ENCODE data around the gene LRRN2. TPM values are rescaled to one million over a fixed set of nuclear protein-coding genes. Genes with fewer than 3 reads are reported as not detected.

The LRRN2 gene
- total and polyA plus RNA-seq, 2 of the 8 experiments (the other 6 are each of a cell fraction or from before 2014, with no cell fraction given) = 1.8 to 2.3 TPM

GRCh38 chr1:204664384-204664651 lies 21.2 kb downstream of the LRRN2 start:
- no peaks in the 10 kb centered on the region; a peak in 2 of 7 replicates for H3K27me3 ChIP-seq (replicated peaks in 1 of 4; ENCODE audit: control insufficient read depth in 3 of 4, extremely low read depth in 1 of 4, insufficient read depth in 3 of 4, low read length in 3 of 4)
- POLR2A ChIA-PET (ENCODE audit: partially characterized antibody) = no interaction called here
- H3K18ac ChIP-seq (ENCODE audit: extremely low read depth, low read length) = no peak overlapping the region
- no peak for FAIRE-seq
- no peak for DNase-seq (ENCODE audit: low read depth in 1 of 2, low spot score in 2 of 2)
- H3K79me1 ChIP-seq (ENCODE audit: low read depth, low read length) = no peaks in the 10 kb centered on the region
- H3K4me3 ChIP-seq (ENCODE audit: extremely low read depth in 1 of 4, insufficient read depth in 2 of 4, low read depth in 3 of 4, low read length in 4 of 4) = no peak overlapping the region
- H3K4ac ChIP-seq (replicated peaks; ENCODE audit: insufficient read length, low read depth, low read length) = no peak overlapping the region
- no peak overlapping the region for H3K4me2 ChIP-seq (ENCODE audit: insufficient read depth in 1 of 2, low read depth in 2 of 2, low read length in 2 of 2)
- no peak overlapping the region for H2BK5ac ChIP-seq (ENCODE audit: low read depth, low read length)
- CTCF ChIA-PET (ENCODE audit: partially characterized antibody) = interaction anchor here (0.9 to 2.9 kb wide), 8 partner anchors 9 to 143 kb away, joined by 3 to 12 read pairs (median 4); no protein-coding TSS in a partner anchor
- H2BK15ac ChIP-seq (ENCODE audit: low read length) = no peak overlapping the region
- no peak overlapping the region for H2BK12ac ChIP-seq (ENCODE audit: low read depth, low read length)
- no peak overlapping the region for H2BK20ac ChIP-seq (ENCODE audit: low read length)
- H3K4me1 ChIP-seq (replicated peaks in 1 of 4; ENCODE audit: control insufficient read depth in 3 of 4, insufficient read depth in 4 of 4, low read length in 3 of 4) = peaks cover 0 to 2% (median 0%) of the 10 kb centered on the region in 4 experiments; a peak in 2 of 7 replicates
- no peak overlapping the region for H4K8ac ChIP-seq (ENCODE audit: extremely low read depth, insufficient read depth, low read length)
- no peak overlapping the region for H3K27ac ChIP-seq (ENCODE audit: low read depth, low read length)
- no peak overlapping the region for H2AK5ac ChIP-seq (ENCODE audit: low read depth, low read length)
- peaks cover 0 to 1% of the 10 kb centered on the region in 2 experiments for H4K20me1 ChIP-seq (replicated peaks in 1 of 2; ENCODE audit: control insufficient read depth in 1 of 2, insufficient read depth in 2 of 2, low read length in 2 of 2)
- 87 to 100% methylated on average over 1 to 6 of the region's 6 CpGs for WGBS, 2 experiments (ENCODE audit: extremely low coverage in 1 of 2, insufficient coverage in 1 of 2, insufficient read length in 1 of 2, insufficient replicate concordance in 2 of 2, low coverage in 1 of 2, low lambda C conversion rate in 2 of 2, missing lambda C conversion rate in 1 of 2)
- no peak overlapping the region for H4K91ac ChIP-seq (replicated peaks; ENCODE audit: insufficient read length, low read length)
- no peaks in the 10 kb centered on the region for H3K23me2 ChIP-seq (ENCODE audit: low read depth, low read length)
- H3K56ac ChIP-seq (replicated peaks; ENCODE audit: insufficient read length, low read depth, low read length) = no peak overlapping the region
- H3K23ac ChIP-seq (ENCODE audit: insufficient read length) = no peak overlapping the region
- no peak overlapping the region for H3K9ac ChIP-seq (replicated peaks in 1 of 4; ENCODE audit: extremely low read depth in 1 of 4, low read depth in 3 of 4, low read length in 3 of 4)
- no peaks in the 10 kb centered on the region for H3K79me2 ChIP-seq (ENCODE audit: control insufficient read depth in 1 of 2, insufficient read depth in 2 of 2, low read length in 2 of 2)
- no peaks in the 10 kb centered on the region for H3K9me3 ChIP-seq (ENCODE audit: insufficient read depth in 2 of 2, low read depth in 1 of 2, low read length in 1 of 2)
- no peak overlapping the region for H4K5ac ChIP-seq (ENCODE audit: insufficient read length, low read depth, low read length)
- H3K36me3 ChIP-seq (ENCODE audit: control insufficient read depth in 2 of 4, insufficient read depth in 4 of 4, low read length in 3 of 4) = no peaks in the 10 kb centered on the region
- no peak overlapping the region for H2AFZ ChIP-seq (ENCODE audit: low read length)
- no peak overlapping the region for H2BK120ac ChIP-seq (replicated peaks; ENCODE audit: low read depth, low read length)
- H3K14ac ChIP-seq (ENCODE audit: insufficient read length) = no peak overlapping the region
- no peak for TF ChIP-seq POU5F1 (IDR thresholded peaks at IDR 0.05; ENCODE audit: low read depth, low read length)
- TF ChIP-seq KDM5A (IDR thresholded peaks at IDR 0.05; ENCODE audit: low read length) = no peak
- TF ChIP-seq TAF7 (optimal IDR thresholded peaks at IDR 0.05; ENCODE audit: borderline replicate concordance, low read depth, low read length) = no peak
- TF ChIP-seq CBX5 (IDR thresholded peaks at IDR 0.05; ENCODE audit: low read depth, low read length) = no peak
- no peak for TF ChIP-seq SIX5 (IDR thresholded peaks at IDR 0.05; ENCODE audit: low read depth, low read length)
- TF ChIP-seq ZNF274 (IDR thresholded peaks at IDR 0.05; ENCODE audit: borderline replicate concordance, extremely low read depth, low read length) = no peak
- no peak for TF ChIP-seq FOSL1 (IDR thresholded peaks at IDR 0.05; ENCODE audit: insufficient read depth, low read depth, low read length)
- TF ChIP-seq ATF2 (IDR thresholded peaks at IDR 0.05; ENCODE audit: low read length) = no peak
- no peak for TF ChIP-seq SP4 (IDR thresholded peaks at IDR 0.05; ENCODE audit: low read length)
- TF ChIP-seq SIN3A (conservative IDR thresholded peaks at IDR 0.05 in 1 of 2, IDR thresholded peaks at IDR 0.05 in 1 of 2; ENCODE audit: low read depth in 1 of 2, low read length in 2 of 2) = no peak
- TF ChIP-seq EP300 (IDR thresholded peaks at IDR 0.05; ENCODE audit: borderline replicate concordance in 1 of 2, low read depth in 2 of 2, low read length in 2 of 2) = no peak
- no peak for TF ChIP-seq TBP (IDR thresholded peaks at IDR 0.05; ENCODE audit: low read depth, low read length)
- no peak for TF ChIP-seq CHD1 (IDR thresholded peaks at IDR 0.05; ENCODE audit: low read depth, low read length)
- no peak for TF ChIP-seq CREB1 (IDR thresholded peaks at IDR 0.05)
